COR-L47 (cell line): Measurements from ENCODE around the gene ABI1.

Experiments used
- DNase-seq: peaks from one replicate; lab custom pipeline; 2025; lab: John Stamatoyannopoulos, UW

ABI1 gene

DNA sequence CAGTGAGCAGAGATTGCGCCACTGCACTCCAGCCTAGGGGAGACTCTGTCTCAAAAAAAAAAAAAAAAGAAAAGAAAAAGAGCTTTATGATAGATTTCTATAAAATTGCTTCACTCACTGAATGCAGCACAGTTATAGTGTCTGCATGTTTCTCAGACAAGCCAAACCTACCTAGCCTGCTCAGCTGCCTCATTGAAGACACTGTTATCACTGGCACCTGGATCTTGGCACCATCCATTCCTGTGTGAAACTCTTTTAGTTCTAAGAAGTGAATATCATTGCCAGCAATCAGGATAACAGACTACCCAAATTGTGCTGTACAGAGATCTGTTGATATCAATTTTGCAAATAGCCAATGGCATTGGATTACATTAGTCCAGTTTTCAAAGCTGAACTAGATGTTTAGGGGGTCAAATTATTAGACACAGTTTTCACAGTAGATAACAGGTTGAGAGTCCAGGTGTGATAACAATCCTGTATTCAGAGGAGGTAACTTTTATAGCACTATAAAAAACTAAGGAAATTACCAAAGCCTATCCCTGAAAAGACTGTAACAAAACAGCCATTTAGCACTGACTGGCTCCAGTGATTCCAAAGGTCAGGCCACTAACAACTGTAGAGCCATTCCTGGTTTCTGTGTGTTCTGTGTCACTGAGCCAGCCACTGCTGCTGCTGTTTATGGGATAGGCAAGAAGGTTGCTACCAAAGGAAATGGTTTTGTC lies 146.2 kb downstream of the ABI1 start:
- DNase-seq: no peak

DNA sequence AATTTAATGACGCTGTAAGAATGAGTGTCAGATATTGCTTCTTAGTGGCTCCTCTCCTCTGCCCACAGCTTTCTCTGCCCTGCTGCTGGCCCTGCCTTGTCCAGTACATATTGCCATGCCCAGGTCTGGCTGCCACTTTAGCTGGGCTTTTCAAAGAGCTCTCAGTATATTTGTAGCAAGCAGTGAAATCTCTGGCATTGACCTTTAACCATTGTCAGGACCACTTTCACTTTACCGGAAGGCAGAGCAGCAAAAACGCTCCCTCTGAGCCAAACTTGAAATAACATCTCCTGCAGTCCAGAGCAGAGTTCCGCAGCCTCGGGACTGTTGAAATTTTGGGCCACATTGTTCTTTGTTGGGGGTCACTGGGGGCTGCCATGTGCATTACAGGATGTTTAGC lies 149.4 kb downstream of the ABI1 start:
- DNase-seq: no peak

DNA sequence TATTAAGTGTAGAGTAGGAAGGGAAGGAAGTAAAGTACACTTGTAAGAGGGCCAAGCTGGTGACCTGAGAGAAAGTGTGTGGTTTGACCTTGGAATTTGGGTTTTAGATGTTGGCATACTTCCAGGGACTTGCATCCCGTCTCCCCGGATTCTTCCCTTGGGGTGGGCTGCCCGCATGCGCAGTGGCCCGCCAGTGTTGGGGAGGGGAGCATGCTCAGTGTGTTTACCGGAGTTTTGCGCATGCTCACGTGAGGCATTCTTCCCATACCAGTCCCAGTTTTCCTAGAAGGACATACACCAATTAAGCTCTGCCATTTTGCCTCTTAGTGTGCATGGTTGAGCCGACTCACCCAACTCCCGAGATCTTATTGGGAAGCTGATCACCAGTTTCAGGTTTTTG lies 153.8 kb downstream of the ABI1 start:
- DNase-seq: no peak

DNA sequence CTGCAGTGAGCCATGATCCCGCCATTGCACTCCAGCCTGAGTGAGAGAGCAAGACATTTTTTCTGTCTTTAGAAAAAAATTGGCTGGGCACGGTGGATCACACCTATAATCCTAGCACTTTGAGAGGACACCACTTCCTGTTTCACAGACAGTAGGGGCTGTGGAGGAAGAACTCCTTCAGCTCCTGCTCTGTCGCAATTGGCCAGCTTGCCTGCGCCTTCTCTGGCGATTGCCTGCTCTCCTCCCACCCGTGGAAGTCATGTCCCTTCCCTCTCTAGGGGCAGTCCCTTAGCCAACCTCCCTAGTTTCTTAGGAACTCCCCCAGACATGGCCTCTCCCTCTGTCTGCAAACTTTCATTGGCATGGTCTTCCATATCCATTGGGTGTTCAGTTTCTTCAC lies 154.6 kb downstream of the ABI1 start:
- DNase-seq: no peak

DNA sequence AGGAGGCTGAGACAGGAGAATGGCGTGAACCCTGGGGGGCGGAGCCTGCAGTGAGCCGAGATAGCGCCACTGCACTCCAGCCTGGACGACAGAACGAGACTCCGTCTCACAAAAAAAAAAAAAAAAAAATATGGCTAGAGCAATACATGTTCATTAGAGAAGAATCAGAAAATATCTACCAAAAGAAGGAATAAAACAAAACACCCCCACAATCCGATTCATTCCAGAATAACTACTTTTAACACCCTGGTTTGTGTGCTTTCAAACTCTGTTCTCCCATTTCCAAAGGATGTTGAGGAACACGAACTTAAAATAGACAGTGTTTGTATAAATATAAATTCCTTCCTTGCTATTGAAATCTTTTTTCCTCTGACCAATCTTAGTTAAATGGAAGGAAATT lies 156.8 kb downstream of the ABI1 start:
- no peak for DNase-seq

DNA sequence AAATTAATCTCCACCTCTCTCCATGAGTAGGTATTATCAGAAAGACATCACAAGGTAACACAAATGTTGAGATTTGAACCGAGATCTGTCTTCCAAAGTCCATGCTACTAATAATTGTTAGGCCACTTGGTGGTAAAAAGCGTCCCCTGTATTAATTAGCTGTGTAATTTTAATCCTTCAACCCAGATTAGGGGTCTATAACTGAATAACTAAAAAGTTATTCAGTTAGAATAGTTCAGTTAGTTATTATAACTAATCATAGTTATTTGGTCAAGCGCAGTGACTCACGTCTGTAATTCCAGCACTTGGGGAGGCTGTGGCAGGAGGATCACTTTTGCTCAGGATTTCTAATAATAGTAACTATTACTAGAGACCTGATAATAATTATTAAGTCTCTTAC lies 157.7 kb downstream of the ABI1 start:
- DNase-seq: no peak

DNA sequence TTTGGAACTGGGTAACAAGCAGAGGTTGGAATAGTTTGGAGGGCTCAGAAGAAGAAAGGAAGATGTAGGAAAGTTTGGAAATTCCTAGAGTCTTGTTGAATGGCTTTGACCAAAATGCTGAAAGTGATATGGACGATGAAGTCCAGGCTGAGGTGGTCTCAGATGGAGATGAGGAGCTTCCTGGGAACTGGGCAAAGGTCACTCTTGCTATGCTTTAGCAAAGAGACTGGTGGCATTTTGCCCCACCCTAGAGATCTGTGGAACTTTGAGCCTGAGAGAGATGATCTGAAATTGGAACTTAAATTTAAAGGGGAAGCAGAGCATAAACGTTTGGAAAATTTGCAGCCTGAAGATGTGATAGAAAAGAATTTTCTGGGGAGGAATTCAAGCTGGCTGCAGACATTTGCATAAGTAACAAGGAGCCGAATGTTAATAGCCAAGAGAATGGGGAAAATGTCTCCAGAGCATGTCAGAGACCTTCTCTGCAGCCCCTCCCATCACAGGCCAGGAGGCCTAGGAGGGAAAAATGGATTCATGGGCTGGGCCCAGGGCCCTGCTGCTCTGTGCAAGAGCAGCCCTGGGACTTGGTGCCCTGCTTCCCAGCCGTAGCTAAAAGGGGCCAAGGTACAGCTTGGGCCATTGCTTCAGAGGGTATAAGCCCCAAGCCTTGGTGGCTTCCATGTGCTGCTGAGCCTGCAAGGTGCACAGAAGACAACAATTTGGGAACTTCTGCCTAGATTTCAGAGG lies 159.7 kb downstream of the ABI1 start:
- no peak for DNase-seq

DNA sequence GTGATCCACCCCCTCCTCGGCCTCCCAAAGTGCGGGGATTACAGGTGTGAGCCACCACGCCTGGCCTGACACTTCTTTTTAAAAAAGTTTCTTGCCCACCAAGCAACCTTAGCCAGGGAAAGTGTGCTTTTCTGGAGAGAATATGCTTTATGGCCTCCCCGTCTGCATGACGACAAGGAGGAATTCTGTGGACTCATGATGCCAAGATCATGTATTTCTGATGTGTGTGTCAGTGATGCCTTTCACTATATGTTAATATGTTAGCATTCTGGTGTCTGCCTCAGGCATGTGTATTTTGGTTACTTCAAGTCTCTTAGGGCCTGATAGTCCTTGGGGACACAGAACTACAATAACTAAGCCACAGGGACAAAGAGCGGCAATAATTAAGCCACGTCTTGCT lies 161.1 kb downstream of the ABI1 start:
- no peak for DNase-seq

DNA sequence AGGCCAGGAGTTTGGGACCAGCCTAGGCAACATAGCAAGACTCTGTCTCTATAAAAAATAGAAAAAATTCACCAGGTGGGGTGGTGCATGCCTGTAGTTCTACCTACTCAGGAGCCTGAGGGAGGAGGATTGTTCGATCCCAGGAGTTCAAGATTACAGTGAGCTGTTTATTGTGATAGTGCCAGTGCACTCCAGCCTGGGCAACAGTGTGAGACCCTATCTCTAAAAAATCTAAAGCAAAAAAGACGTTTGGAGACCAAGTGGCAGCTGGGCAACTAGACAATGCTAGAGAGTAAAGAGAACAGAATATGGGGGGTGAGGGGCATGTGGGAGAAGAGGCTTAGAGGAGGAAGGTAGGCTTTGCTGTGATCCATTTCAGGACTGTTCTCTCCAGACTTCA lies 161.8 kb downstream of the ABI1 start:
- no peak for DNase-seq

DNA sequence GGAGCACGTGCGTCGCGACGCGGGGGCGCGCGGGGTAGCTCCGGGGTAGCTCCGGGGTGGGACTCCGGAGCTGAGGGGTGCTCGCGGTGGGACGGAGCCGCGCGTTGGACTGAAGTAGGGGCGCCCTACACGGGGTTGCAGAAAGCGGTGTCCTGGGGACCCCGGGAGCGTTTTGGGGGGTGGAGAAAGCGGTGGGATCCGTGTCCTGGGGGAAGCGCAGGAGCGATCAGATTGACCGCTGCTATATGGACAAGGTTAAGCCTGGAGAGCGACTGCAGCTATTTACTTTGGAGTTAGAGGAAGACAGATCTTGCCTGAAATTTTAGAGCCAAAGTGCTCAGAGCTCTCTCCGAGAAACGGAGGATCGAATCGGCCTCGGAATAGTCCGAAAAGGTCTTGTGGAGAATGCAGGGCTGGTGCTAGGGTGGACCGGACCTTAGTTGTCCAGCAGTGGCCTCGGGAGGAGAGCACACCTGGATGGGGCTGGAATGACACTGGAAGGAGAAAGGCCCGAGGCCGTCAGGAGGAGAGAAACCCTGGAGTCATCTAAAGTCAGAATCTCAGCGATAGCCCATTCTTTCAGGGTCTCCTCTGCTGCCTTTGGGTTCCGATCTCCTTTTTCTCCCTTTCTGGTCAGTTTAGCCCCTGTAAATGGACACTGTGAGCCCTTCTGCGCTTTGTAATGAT lies 162.7 kb downstream of the ABI1 start:
- no peak for DNase-seq

DNA sequence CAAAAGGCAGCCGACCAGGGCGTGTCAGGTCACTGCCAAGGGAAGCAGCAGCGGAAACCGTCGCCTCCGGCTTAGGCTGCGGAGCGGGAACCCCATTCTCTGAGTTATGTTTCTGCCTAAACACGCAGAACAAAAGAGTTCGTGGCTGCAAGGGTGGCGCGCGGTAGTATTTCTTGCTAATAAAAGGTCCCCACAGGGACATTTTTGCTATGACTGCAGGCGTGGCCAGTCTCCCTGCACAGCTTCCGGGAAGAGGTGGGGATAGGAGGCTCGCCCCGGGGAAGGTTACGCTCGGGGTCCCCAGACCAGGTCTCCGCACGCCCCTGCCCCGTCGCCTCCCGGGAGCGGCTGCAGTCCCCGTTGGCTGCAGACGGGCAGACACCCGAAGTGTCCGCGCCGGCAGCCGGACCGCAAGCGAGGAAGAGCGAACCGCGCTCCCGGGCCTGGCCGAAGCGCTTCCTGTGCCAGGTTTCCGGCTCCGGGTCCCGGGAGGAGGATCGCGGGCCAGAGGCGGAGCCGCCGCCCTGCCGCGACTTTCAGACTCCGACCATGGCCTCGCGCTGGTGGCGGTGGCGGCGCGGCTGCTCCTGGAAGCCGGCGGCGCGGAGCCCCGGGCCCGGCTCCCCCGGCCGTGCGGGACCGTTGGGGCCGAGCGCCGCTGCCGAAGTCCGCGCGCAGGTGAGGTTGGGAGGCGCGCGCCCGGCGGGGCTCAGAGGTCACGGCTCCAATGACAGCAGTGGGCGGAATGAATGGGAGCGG lies 163.4 kb downstream of the ABI1 start, which contains the start of gene PDSS1:
Gene PDSS1, plus strand, starts transcription at position 539 of the 759 bp plus-strand sequence. Its CDS starts 11 bp downstream, at position 550.
- DNase-seq: peak; percentile 16

DNA sequence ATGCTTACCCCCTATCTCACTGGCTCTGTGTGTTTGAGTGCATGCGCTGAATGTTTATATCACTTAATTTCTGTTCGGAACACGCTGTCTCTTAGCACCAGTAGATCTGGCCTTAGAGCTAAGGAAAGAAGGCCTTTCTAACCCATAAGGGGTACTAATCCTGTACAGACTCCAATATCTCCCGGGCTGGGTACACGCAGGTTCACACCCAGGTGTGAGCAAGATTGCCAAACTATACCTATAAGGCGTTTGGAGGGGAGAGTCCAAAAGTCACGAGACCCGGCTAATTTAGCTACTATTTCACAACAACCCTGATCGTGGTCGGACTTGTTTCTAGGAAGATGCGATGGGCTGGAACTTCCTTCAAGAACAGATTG lies 164.0 kb downstream of the ABI1 start:
- no peak for DNase-seq
